H7 (cell line): Measurements from ENCODE around the gene FOXL3. TPM values are rescaled to one million over a fixed set of nuclear protein-coding genes. Genes with fewer than 3 reads are reported as not detected.
A peak's percentile ranks its signal among the peaks of the same experiment; 100 is the strongest.
"Not testable (repeated sequence)": the region's sequence is repeated elsewhere in the genome, so short reads cannot be mapped to it uniquely, and the experiment has no call there.

Experiments
- DNase-seq: peaks from one replicate; pipeline ENCODE4 v3.0.0; 2012
- H3K27me3 ChIP-seq: 2 replicates; pipeline ENCODE4 v1.6.0; 2011; ENCODE audit warnings: mild to moderate bottlenecking, low read length; ENCODE audit not compliant: control insufficient read depth, insufficient read depth
- H3K36me3 ChIP-seq: replicated peaks from 2 replicates; pipeline ENCODE4 v1.5.1; 2011; ENCODE audit warnings: low read length; ENCODE audit not compliant: control insufficient read depth, insufficient read depth
- H3K4me3 ChIP-seq: 2 replicates; pipeline ENCODE4 v1.5.1; 2011; ENCODE audit warnings: low read depth, mild to moderate bottlenecking, control low read depth, low read length, moderate library complexity; ENCODE audit not compliant: insufficient read depth
- total RNA-seq: library from RNA; depleted of rRNA; stranded (reverse); fragments of >200 nt; shearing (Covaris generic); gene quantifications from 2 replicates; pipeline ENCODE4 v1.2.3, GENCODE V29; 2014; rRNA removed

Gene FOXL3
- total RNA-seq: not detected in 2 replicates

- Histone ChIP-seq H3K4me3 (peak within 1 kb of the TSS; percentile 14; the same call in 1 of the 2 replicates), H3K27me3 (peaks cover 17% of the 10 kb centered on the region; the same call in 1 of the 2 replicates), H3K36me3 (no peaks in the 10 kb centered on the region)
- DNase-seq: peak; percentile 88
These were observed at the start of gene FOXL3 for GRCh38 chr7:289756-290553. Gene FOXL3 (plus strand): TSS chr7:290170. CDS start chr7:290170, 0 bp downstream.

- H3K4me3 ChIP-seq: no peak overlapping the region
- H3K27me3 ChIP-seq: no peaks in the 10 kb centered on the region
- peak; percentile 82 for DNase-seq
- no peaks in the 10 kb centered on the region for H3K36me3 ChIP-seq
These were observed 49.0 kb upstream of the FOXL3 start for GRCh38 chr7:240887-241421.

- Histone ChIP-seq H3K27me3 (no peaks in the 10 kb centered on the region), H3K4me3 (no peak overlapping the region), H3K36me3 (no peaks in the 10 kb centered on the region)
- no peak for DNase-seq
These were observed 48.5 kb upstream of the FOXL3 start for GRCh38 chr7:241513-241912.

GRCh38 chr7:242826-243579 lies 47.0 kb upstream of the FOXL3 start:
- H3K4me3 ChIP-seq, DNase-seq, H3K36me3 ChIP-seq, H3K27me3 ChIP-seq: not testable (repeated sequence)

- H3K27me3 ChIP-seq, H3K4me3 ChIP-seq, DNase-seq, H3K36me3 ChIP-seq: not testable (repeated sequence)
These were observed 46.4 kb upstream of the FOXL3 start for GRCh38 chr7:243580-243978.

- no peak overlapping the region for H3K4me3 ChIP-seq
- no peak for DNase-seq
- H3K36me3 ChIP-seq: no peaks in the 10 kb centered on the region
- H3K27me3 ChIP-seq: no peaks in the 10 kb centered on the region
These were observed 45.0 kb upstream of the FOXL3 start for GRCh38 chr7:244974-245373.

- no peaks in the 10 kb centered on the region for H3K36me3 ChIP-seq
- H3K27me3 ChIP-seq: no peaks in the 10 kb centered on the region
- no peak for DNase-seq
- H3K4me3 ChIP-seq: no peak overlapping the region
These were observed 44.2 kb upstream of the FOXL3 start for GRCh38 chr7:245574-246295.

GRCh38 chr7:246451-246850 lies 43.5 kb upstream of the FOXL3 start:
- Histone ChIP-seq H3K4me3 (no peak overlapping the region), H3K36me3 (peaks cover 1% of the 10 kb centered on the region; the same call in 1 of the 2 replicates), H3K27me3 (no peaks in the 10 kb centered on the region)
- no peak for DNase-seq

GRCh38 chr7:247181-247580 lies 42.8 kb upstream of the FOXL3 start:
- peaks cover 1% of the 10 kb centered on the region for H3K36me3 ChIP-seq

GRCh38 chr7:247636-248035 lies 42.3 kb upstream of the FOXL3 start:
- H3K27me3 ChIP-seq: no peaks in the 10 kb centered on the region
- no peak for DNase-seq
- peaks cover 1% of the 10 kb centered on the region for H3K36me3 ChIP-seq
- H3K4me3 ChIP-seq: no peak overlapping the region

More at GRCh38 chr7:247181-247580, 42.8 kb upstream of the FOXL3 start:
- no peak for DNase-seq
- Histone ChIP-seq H3K27me3 (no peaks in the 10 kb centered on the region), H3K4me3 (no peak overlapping the region)

GRCh38 chr7:248732-249435 lies 41.1 kb upstream of the FOXL3 start:
- Histone ChIP-seq H3K27me3 (no peaks in the 10 kb centered on the region), H3K4me3 (no peak overlapping the region), H3K36me3 (peaks cover 2% of the 10 kb centered on the region)
- DNase-seq: no peak

- no peak overlapping the region for H3K4me3 ChIP-seq
- peaks cover 2% of the 10 kb centered on the region for H3K36me3 ChIP-seq
- no peaks in the 10 kb centered on the region for H3K27me3 ChIP-seq
- DNase-seq: no peak
These were observed 40.0 kb upstream of the FOXL3 start for GRCh38 chr7:249989-250388.

- no peak overlapping the region for H3K4me3 ChIP-seq
- H3K36me3 ChIP-seq: peaks cover 2% of the 10 kb centered on the region
- DNase-seq: no peak
- no peaks in the 10 kb centered on the region for H3K27me3 ChIP-seq
These were observed 39.4 kb upstream of the FOXL3 start for GRCh38 chr7:250523-250922.

GRCh38 chr7:251005-251404 lies 39.0 kb upstream of the FOXL3 start:
- peaks cover 2% of the 10 kb centered on the region for H3K36me3 ChIP-seq
- H3K4me3 ChIP-seq: no peak overlapping the region
- DNase-seq: no peak
- H3K27me3 ChIP-seq: no peaks in the 10 kb centered on the region
